Liver (tissue), 9 donors: Measurements from ENCODE around the gene GPR179. TPM values are rescaled to one million over a fixed set of nuclear protein-coding genes. Genes with fewer than 3 reads are reported as not detected.

ENCODE experiments used
- DNase-seq: peaks from one replicate; pipeline ENCODE4 v3.0.0-alpha.2; 2017; ENCODE audit warnings: low spot score
- H3K27ac ChIP-seq, 2 donors: one replicate each; pipeline ENCODE4 v1.7.0; 2013; ENCODE audit warnings: inconsistent platforms in 2 of 2, low read length in 2 of 2, control low read depth in 1 of 2, low read depth in 1 of 2, mild to moderate bottlenecking in 1 of 2
- H3K27me3 ChIP-seq, 4 donors: one replicate each; pipeline versions ENCODE4 v1.6.1 to v1.7.0; 2013; ENCODE audit warnings: low read length in 3 of 4, inconsistent platforms in 1 of 4, mild to moderate bottlenecking in 1 of 4, moderate library complexity in 1 of 4; ENCODE audit not compliant: control insufficient read depth in 4 of 4, insufficient read depth in 4 of 4
- H3K36me3 ChIP-seq, 4 donors: one replicate each; pipeline versions ENCODE4 v1.6.1 to v1.7.0; 2013; ENCODE audit warnings: low read length in 3 of 4, mild to moderate bottlenecking in 3 of 4, low read depth in 1 of 4, moderate library complexity in 1 of 4; ENCODE audit not compliant: control insufficient read depth in 4 of 4, insufficient read depth in 3 of 4
- H3K4me1 ChIP-seq, 4 donors: one replicate each; pipeline versions ENCODE4 v1.6.1 to v1.7.0; 2013; ENCODE audit warnings: low read length in 3 of 4, mild to moderate bottlenecking in 3 of 4, moderate library complexity in 1 of 4; ENCODE audit not compliant: control insufficient read depth in 4 of 4, insufficient read depth in 4 of 4
- H3K4me3 ChIP-seq, 3 donors: one replicate each; pipeline versions ENCODE4 v1.6.1 to v1.7.0; 2013; ENCODE audit warnings: low read length in 3 of 3, control low read depth in 1 of 3, low read depth in 1 of 3, mild to moderate bottlenecking in 1 of 3
- H3K9ac ChIP-seq, 2 donors: one replicate each; pipeline ENCODE4 v1.7.0; 2013; ENCODE audit warnings: low read length in 2 of 2, mild to moderate bottlenecking in 2 of 2, moderate library complexity in 2 of 2, control low read depth in 1 of 2, low read depth in 1 of 2
- H3K9me3 ChIP-seq, 4 donors: one replicate each; pipeline versions ENCODE4 v1.6.1 to v1.7.0; 2013; ENCODE audit warnings: low read length in 3 of 4; ENCODE audit not compliant: control insufficient read depth in 4 of 4
- ATF3 ChIP-seq: IDR thresholded peaks from 2 replicates; pipeline ENCODE4 v1.6.1; 2016; ENCODE audit warnings: antibody characterized with exemption
- CTCF ChIP-seq: fragments of 150-350 bp; IDR thresholded peaks from 2 replicates; pipeline ENCODE4 v1.5.1; 2017; ENCODE audit warnings: improper control_type of control experiment, low read depth, low read length; ENCODE audit not compliant: missing input control
- EGR1 ChIP-seq, 2 donors: IDR thresholded peaks; 2 replicates each; pipeline ENCODE4 v1.6.1; 2016 to 2018; ENCODE audit warnings: antibody characterized with exemption in 2 of 2, low read depth in 2 of 2
- FOXA1 ChIP-seq: IDR thresholded peaks from 2 replicates; pipeline ENCODE4 v1.6.1; 2016; ENCODE audit warnings: antibody characterized with exemption
- GABPA ChIP-seq, 2 donors: IDR thresholded peaks in 1 of 2; conservative IDR thresholded peaks in 1 of 2; 2 replicates each; pipeline ENCODE4 v1.6.1; 2016; ENCODE audit warnings: antibody characterized with exemption in 2 of 2, mild to moderate bottlenecking in 1 of 2, moderate library complexity in 1 of 2
- HNF4A ChIP-seq, 2 donors: conservative IDR thresholded peaks; 2 replicates each; pipeline ENCODE4 v1.6.1; 2016; ENCODE audit warnings: antibody characterized with exemption in 2 of 2, mild to moderate bottlenecking in 2 of 2
- HNF4G ChIP-seq: IDR thresholded peaks from 2 replicates; pipeline ENCODE4 v1.6.1; 2016; ENCODE audit warnings: antibody characterized with exemption
- JUND ChIP-seq, 2 donors: IDR thresholded peaks; 2 replicates each; pipeline ENCODE4 v1.6.1; 2016; ENCODE audit warnings: antibody characterized with exemption in 2 of 2
- MAX ChIP-seq: IDR thresholded peaks from 2 replicates; pipeline ENCODE4 v1.6.1; 2016; ENCODE audit warnings: antibody characterized with exemption
- NR2F2 ChIP-seq: IDR thresholded peaks from 2 replicates; pipeline ENCODE4 v1.6.1; 2016; ENCODE audit warnings: antibody characterized with exemption
- RAD21 ChIP-seq, 2 donors: IDR thresholded peaks; 2 replicates each; pipeline ENCODE4 v1.6.1; 2016; ENCODE audit warnings: antibody characterized with exemption in 2 of 2, mild to moderate bottlenecking in 2 of 2
- REST ChIP-seq: IDR thresholded peaks from 2 replicates; pipeline ENCODE4 v1.6.1; 2016; ENCODE audit warnings: antibody characterized with exemption, mild to moderate bottlenecking
- RXRA ChIP-seq, 2 donors: IDR thresholded peaks; 2 replicates each; pipeline ENCODE4 v1.6.1; 2017 to 2018; ENCODE audit warnings: antibody characterized with exemption in 2 of 2, mild to moderate bottlenecking in 1 of 2
- SP1 ChIP-seq: IDR thresholded peaks from 2 replicates; pipeline ENCODE4 v1.6.1; 2018; ENCODE audit warnings: antibody characterized with exemption, mild to moderate bottlenecking
- TAF1 ChIP-seq: conservative IDR thresholded peaks from 2 replicates; pipeline ENCODE4 v1.6.1; 2016; ENCODE audit warnings: antibody characterized with exemption, mild to moderate bottlenecking
- YY1 ChIP-seq: IDR thresholded peaks from 2 replicates; pipeline ENCODE4 v1.6.1; 2016; ENCODE audit warnings: antibody characterized with exemption, mild to moderate bottlenecking
- ZBTB33 ChIP-seq: IDR thresholded peaks from 2 replicates; pipeline ENCODE4 v1.6.1; 2016; ENCODE audit warnings: antibody characterized with exemption
- WGBS: extraction: QIAGEN DNeasy Blood & Tissue Kit; methylation state at CpG from one replicate; pipeline ENCODE4 v1.1.7; 2013; 5-methylcytosine and 5-hydroxymethylcytosine counted together
- polyA plus RNA-seq, 2 donors: library from polyadenylated mRNA; stranded (reverse) in 1 of 2; unstranded in 1 of 2; fragments of 200-250 nt in 1 of 2; fragments of >200 nt in 1 of 2; fragmentation: Nextera tagmentation in 1 of 2; extraction: Ambion mirVana in 1 of 2; gene quantifications; one replicate each; pipeline versions ENCODE4 v1.2.1 to v1.2.3, GENCODE V29; 2013 to 2015
- total RNA-seq, 2 donors: library from RNA; depleted of rRNA; stranded (reverse); fragments of >200 nt; gene quantifications; one replicate each; pipeline ENCODE4 v1.2.3, GENCODE V29; 2014
- donor health status: healthy.
- donor health status: healthy.
- donor health status: healthy.
- donor health status: healthy.
- donor health status: healthy.

GPR179 gene
- total and polyA plus RNA-seq, 4 donors: under 0.01 to 0.05 (median 0.01) TPM; not detected in 1

- Histone ChIP-seq H3K27me3 (no peaks in the 10 kb centered on the region), H3K4me1 (peaks cover 6 to 29% (median 12%) of the 10 kb centered on the region in 4 donors), H3K27ac (no peak overlapping the region), H3K36me3 (no peaks in the 10 kb centered on the region), H3K9ac (peak overlapping the region in 1 of 2 donors; percentile 36), H3K4me3 (no peak overlapping the region), H3K9me3 (no peaks in the 10 kb centered on the region)
- no peak for DNase-seq
- TF ChIP-seq JUND (IDR thresholded peaks at IDR 0.05): no peak
- no peak for TF ChIP-seq ATF3
- TF ChIP-seq RAD21 (IDR thresholded peaks at IDR 0.05): no peak
- TF ChIP-seq HNF4A (conservative IDR thresholded peaks at IDR 0.05): no peak
- no peak for TF ChIP-seq YY1
- no peak for TF ChIP-seq SP1
- 93% methylated on average over 13 of the region's 13 CpGs for WGBS
These were observed 9.9 kb upstream of the GPR179 start for GRCh38 chr17:38353668-38354067.

GRCh38 chr17:38353086-38353604, 9.4 kb upstream of the GPR179 start:
- TF ChIP-seq HNF4A (conservative IDR thresholded peaks at IDR 0.05) (peak in 1 of 2 donors; percentile 12), FOXA1 (no peak)
- no peak for DNase-seq
- Histone ChIP-seq H3K4me3 (peak overlapping the region; percentile 57 to 98 (median 75)), H3K36me3 (no peaks in the 10 kb centered on the region), H3K27me3 (no peaks in the 10 kb centered on the region), H3K27ac (no peak overlapping the region), H3K9me3 (no peaks in the 10 kb centered on the region), H3K9ac (peak overlapping the region; percentile 44 to 64), H3K4me1 (peaks cover 6 to 26% (median 8%) of the 10 kb centered on the region in 4 donors)
- 15% methylated on average over 8 of the region's 8 CpGs for WGBS

GRCh38 chr17:38352245-38353085, 8.7 kb upstream of the GPR179 start:
- peak overlapping the region; percentile 44 to 64 for H3K9ac ChIP-seq
- peak overlapping the region; percentile 57 to 98 (median 75) for H3K4me3 ChIP-seq
- H3K4me1 ChIP-seq: peaks cover 6 to 19% (median 8%) of the 10 kb centered on the region in 4 donors
- TF ChIP-seq GABPA (IDR thresholded peaks at IDR 0.05 in 1 of 2, conservative IDR thresholded peaks at IDR 0.05 in 1 of 2): no peak
- no peak for TF ChIP-seq EGR1 (IDR thresholded peaks at IDR 0.05; ENCODE audit: low read depth in 2 of 2)
- no peak for TF ChIP-seq TAF1
- TF ChIP-seq JUND (IDR thresholded peaks at IDR 0.05): no peak
- TF ChIP-seq ZBTB33: no peak
- no peak for TF ChIP-seq HNF4A (conservative IDR thresholded peaks at IDR 0.05)
- no peak for TF ChIP-seq CTCF
- TF ChIP-seq RAD21 (IDR thresholded peaks at IDR 0.05): no peak
- TF ChIP-seq HNF4G: no peak
- TF ChIP-seq REST: no peak
- TF ChIP-seq SP1: no peak
- TF ChIP-seq RXRA (IDR thresholded peaks at IDR 0.05): no peak
- TF ChIP-seq MAX: no peak
- no peak for TF ChIP-seq NR2F2
- no peak for TF ChIP-seq ATF3
- no peak for TF ChIP-seq YY1
- no peaks in the 10 kb centered on the region for H3K36me3 ChIP-seq
- no peaks in the 10 kb centered on the region for H3K27me3 ChIP-seq
- peak overlapping the region in 1 of 2 donors; percentile 44 for H3K27ac ChIP-seq
- WGBS: under 1% methylated on average over 72 of the region's 72 CpGs
- DNase-seq: peak; percentile 40
- no peaks in the 10 kb centered on the region for H3K9me3 ChIP-seq
